Hepatic stellate cell (primary cell): Measurements from ENCODE around the gene MISP.

ENCODE experiments used
- DNase-seq: peaks from one replicate; pipeline ENCODE4 v3.0.0; 2011; ENCODE audit warnings: low spot score

Gene MISP

DNA sequence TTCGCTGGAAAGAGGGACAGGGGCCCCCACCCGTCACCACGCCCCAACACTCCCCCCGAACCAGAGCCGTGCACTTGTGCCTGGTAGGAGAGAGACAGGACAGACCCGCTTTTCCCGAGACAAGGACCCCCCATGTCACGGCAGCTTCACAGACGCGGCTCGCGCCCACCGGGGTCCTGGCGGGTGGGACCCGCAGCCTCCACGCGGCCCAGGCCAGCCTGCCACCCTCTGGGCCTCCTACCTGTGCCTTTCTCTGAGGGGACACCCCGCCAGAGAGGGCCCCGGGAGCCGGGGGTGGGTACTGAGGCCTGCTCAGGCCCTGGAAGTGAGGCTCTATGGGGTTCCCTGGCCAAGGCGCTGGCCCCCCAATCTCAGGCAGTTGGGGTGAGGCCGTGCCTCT lies 4.0 kb upstream of the MISP start:
- no peak for DNase-seq

DNA sequence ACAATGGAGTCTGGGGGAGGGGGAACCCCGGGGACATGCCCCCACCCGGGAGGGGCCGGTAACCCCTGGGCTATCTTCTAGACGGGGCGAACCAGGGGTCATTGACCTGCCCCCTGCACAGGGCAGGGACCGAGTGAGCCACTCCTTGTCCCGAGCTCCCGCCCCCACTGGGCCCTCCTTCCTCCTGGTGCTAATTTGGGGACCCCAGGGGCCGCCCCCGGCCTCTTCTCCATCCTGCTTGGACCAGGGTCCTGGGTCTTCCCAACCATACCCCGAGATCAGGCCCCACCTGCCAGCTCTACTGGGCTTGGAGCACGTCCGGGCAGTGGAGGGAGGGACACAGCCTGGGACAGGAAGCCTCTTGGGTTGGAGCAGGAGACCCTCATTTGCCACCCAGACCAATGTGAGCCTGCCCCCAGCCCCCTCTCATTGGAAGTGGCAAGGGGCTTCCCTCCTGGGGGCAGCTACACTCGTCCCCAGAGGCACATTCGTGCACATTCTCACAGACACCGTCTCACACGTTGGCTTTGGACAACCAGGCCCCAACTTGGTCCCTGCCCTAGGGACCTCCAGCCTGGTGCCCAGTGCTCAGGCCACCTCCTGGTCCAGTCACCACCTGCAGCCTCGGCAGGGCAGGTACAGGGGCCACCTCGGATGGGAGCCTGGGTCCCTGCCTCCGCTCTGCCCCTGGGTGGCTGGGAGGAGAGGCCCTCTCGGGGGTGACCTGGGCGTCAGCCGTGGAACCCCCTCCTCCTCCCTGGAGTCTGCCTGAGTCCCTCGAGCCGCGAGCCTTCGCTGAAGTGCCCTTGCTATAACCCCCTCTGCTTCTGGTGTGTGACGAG lies 3.3 kb upstream of the MISP start:
- DNase-seq: no peak

DNA sequence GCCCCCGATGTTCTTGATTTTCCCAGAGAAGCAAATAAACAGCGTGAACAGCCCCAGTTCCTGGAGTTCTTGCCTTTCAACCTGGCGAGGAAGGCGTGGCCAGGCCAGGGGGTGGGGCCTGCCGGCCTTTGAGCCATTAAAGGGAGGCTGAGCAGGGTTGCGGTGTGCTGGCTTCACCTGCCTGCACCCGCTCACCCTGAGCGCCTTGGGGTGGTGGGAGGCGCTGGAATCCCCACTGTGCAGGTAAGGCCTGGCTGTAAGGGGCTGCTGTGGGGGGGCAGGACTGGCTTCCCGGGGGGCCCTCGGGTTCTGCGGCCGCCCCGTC lies 2.7 kb upstream of the MISP start:
- DNase-seq: no peak

DNA sequence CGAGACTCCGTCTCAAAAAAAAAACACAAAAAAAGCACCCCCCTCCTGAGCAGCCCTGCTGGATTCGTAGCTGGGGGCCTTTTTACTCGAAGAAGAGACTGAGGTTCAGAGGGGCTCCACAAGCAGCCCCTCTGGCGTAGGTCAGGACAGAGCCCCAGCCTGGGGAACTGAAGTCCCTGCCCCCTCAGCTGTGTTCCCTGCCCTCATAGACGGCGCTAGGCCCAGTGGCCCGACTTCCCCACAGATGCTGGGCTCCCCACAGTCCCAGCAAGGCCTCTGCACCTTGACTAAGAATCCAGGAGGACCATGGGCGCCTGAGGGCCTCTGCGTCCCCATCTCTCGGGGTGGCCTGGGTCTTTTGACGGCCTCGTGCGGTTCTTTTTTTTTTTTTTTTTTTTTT lies 1.1 kb upstream of the MISP start:
- DNase-seq: no peak

DNA sequence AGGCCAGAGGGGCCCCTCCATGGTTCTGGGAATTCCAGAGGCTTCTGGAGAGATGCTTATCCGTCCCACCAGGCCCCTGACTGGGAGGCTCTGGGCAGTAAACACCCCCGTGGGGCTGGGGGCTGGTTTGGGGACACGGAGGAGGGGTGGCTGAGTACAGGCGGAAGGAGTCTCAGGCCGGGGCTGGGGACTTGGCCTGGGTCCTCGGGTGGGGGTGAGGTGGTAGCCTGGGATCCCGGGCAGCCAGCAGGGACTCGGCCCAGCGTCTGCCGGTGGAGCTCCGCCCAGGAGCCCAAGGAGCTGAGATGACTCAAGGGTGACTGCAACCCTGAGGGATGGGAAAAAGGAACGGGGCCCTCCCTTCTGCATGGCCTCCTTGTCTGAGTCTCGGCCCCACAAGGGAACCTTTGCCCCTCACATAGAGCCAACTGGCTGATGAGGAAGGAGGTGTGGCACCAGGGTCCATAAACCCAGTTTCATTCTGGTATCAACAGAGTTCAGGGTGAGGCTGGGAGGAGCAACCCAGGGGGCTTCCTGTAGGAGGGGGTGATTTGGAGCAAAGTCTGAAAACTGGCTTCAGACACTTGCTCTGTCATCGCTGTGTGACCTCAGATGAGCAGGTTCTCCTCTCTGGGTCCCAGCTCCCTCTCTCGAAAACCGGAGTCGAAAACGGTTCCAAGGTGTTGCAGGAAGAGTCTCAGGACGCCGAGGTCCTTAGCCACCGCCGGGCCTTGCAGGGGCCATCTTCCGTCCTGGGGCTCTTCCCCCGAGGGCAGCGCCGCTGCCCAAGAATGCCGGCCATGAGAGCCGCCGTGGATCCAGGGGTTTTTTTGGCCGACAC lies 809 bp downstream of the MISP start:
- DNase-seq: peak; percentile 99

DNA sequence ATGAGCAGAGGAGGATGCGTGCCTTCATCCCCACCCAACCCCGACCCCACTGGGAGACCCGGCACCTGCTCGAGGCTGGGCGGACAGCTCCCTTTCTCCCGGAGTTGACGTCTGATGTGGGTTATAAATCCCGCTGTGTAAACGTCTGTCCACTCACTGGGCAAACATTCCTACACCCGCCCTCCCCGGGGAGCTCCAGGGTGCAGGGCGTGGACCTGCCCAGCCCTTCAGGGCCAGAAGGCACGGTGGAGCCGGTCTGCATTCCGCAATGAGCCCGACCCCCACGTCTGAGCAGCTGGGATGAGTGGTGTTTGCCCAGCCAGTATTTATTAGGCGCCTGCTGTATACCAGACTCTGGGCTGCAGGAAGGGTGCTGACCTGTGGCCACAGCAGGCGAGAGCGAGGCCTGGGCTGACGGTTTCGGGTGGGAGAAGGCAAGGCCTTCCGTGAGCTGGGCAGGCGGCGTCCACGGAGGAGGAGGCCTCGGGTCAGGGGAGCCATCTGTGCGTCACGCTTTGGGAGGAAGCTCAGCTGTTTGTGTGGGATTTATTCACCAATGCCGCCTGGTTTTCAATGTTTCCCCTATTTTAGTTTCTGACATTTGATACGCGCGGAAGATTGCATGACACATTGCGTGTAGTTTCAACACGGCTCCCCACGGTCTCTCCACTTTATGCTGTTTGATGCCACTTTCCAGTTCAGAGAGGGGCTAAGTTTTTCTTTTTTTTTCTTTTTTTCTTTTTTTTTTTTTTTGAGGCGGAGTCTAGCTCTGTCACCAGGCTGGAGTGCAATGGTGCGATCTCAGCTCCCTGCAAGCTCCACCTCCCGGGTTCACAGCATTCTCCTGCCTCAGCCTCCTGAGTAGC lies 2.0 kb downstream of the MISP start:
- DNase-seq: peak; percentile 94

DNA sequence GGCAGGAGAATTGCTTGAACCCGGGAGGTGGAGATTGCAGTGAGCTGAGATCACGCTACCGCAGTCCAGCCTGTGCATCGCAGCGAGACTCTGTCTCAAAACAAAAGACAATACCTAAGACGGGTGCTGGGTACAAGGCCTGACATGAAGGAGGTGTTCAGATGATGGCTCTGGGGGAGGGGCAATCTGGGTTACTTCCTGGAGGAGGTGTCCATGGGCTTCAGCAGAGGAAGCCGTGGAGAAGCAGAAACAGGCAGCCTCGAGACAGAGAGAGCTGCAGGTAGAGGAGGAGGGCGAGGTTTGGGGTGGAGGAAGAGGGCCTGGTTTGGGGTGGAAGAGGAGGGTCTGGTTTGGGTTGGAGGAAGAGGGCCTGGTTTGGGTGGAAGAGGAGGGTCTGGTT lies 3.6 kb downstream of the MISP start:
- no peak for DNase-seq

DNA sequence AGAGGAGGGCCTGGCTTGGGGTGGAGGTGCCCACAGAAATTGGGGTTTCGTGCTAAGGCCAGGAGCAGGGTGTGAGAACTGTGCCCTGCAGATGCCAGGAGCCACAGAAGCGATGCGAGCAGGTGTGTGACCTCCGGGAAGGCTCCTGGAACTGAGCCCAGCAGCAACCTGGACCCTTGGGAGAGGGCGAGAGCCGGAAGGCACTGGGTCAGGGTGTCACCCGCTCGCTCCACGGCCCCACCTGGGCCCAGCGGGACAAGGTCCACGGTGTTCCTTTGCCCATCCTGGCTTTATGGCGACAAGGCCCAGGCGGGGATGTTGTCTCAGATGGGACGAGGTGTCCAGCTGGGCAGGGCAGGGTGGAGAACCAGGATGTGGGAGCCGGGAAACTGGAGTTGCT lies 4.2 kb downstream of the MISP start:
- DNase-seq: no peak

DNA sequence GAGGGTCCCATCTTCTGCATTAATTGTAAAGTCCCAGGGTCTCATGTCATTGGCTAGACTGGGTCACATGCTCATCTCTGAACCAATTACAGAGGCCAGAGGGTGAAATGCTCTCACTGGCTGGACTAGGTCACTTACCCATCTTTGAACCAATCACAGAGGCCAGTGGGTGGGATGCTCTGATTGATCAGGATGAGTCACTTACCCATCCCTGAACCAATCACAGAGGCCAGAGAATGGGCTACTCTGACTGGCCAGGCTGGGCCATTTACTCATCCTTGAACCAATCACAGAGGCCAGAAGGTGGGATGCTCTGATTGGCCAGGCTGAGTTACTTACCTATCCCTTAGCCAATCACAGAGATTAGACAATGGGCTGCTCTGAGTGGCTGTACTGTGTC lies 5.3 kb downstream of the MISP start:
- peak; percentile 74 for DNase-seq

DNA sequence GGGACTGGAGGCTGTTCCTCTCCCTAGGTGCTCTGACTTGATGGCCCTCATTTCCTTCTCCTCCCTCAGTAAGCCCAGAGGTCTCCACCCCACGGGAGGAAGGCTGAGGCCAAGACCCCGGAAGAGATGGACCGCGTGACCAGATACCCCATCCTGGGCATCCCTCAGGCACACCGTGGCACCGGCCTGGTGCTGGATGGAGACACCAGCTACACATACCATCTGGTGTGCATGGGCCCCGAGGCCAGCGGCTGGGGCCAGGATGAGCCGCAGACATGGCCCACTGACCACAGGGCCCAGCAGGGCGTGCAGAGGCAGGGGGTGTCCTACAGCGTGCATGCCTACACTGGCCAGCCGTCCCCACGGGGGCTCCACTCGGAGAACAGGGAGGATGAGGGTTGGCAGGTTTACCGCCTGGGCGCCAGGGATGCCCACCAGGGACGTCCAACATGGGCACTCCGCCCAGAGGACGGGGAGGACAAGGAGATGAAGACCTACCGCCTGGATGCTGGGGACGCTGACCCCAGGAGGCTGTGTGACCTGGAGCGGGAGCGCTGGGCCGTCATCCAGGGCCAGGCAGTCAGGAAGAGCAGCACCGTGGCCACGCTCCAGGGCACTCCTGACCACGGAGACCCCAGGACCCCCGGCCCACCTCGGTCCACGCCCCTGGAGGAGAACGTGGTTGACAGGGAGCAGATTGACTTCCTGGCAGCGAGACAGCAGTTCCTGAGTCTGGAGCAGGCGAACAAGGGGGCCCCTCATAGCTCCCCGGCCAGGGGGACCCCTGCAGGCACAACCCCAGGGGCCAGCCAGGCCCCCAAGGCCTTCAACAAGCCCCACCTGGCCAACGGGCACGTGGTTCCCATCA lies 6.1 kb downstream of the MISP start:
- DNase-seq: no peak

DNA sequence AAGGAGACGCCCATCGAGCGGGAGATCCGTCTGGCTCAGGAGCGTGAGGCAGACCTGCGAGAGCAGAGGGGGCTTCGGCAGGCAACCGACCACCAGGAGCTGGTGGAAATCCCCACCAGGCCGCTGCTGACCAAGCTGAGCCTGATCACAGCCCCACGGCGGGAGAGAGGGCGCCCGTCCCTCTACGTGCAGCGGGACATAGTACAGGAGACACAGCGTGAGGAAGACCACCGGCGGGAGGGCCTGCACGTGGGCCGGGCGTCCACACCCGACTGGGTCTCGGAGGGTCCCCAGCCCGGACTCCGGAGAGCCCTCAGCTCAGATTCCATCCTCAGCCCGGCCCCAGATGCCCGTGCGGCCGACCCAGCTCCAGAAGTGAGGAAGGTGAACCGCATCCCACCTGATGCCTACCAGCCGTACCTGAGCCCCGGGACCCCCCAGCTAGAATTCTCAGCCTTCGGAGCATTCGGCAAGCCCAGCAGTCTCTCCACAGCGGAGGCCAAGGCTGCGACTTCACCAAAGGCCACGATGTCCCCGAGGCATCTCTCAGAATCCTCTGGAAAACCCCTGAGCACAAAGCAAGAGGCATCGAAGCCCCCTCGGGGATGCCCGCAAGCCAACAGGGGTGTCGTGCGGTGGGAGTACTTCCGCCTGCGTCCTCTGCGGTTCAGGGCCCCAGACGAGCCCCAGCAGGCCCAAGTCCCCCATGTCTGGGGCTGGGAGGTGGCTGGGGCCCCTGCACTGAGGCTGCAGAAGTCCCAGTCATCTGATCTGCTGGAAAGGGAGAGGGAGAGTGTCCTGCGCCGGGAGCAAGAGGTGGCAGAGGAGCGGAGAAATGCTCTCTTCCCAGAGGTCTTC lies 7.1 kb downstream of the MISP start:
- DNase-seq: no peak

DNA sequence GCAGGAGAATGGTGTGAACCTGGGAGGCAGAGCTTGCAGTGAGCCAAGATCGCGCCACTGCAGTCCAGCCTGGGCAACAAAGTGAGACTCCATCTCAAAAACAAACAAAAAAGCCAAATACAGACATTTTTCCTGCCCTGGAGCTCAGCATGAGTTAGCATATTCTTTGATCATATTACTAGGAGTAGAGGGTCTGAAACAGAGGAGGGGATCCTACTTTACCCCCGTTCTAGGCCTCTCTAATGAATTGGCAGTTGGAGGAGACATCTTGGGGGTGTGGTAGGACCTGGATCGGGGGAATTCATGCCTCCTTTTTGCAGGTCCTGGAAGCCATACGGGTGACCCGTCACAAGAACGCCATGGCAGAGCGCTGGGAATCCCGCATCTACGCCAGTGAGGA lies 12.3 kb downstream of the MISP start:
- DNase-seq: no peak

DNA sequence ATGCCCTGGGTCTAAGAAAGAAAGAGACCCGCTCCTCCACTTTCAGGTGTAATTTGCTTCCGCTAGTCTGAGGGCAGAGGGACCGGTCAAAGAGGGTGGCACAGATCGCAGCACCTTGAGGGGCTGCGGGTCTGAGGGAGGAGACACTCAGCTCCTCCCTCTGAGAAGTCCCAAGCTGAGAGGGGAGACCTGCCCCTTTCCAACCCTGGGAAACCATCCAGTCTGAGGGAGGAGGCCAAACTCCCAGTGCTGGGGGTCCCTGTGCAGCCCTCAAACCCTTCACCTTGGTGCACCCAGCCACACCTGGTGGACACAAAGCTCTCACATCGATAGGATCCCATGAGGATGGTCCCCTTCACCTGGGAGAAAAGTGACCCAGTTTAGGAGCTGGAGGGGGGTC lies 13.0 kb downstream of the MISP start:
- no peak for DNase-seq

DNA sequence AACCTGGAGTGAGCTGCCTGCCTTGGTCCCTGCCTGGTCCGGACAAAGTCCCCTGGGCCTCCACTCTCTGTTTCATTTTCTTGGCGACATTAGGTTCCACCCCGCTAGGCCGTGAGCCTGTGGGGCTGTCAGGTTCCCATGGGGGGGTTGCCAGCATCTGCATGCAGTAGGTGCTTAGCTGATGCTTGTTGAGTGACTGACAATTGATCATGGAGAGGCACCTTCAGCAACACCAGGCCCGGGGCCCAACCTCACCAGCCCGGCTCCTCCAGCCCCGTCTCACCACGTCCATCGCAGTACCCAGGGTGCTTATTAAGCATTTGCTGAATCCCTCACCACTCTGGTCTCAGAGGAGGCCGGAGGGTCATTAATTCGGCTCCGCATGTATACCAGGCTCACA lies 13.4 kb downstream of the MISP start:
- DNase-seq: no peak

DNA sequence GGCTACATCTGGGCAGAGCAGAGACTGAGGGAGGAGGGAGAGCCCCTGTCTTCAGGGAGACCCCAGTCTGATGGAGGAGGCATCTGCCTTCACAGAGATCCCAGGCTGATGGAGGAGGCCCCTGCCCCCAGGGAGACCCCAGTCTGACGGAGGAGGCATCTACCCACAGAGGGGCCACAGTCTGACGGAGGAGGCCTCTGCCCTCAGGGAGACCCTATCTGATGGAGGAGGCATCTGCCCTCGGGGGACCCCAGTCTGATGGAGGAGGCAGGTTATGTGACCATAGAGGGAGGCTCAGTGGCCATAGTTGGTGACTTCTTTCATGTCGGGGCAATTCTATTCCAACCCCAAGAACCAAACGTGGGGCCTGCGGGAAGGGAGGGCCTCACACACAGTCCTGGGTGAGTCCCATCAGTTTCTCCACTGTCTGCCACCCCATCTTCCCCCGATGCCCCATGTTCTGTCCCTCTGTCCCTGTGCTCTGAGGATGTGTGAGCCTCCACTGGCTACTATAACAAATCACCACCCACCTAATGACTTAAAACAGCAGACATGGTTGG lies 14.3 kb downstream of the MISP start:
- DNase-seq: no peak

DNA sequence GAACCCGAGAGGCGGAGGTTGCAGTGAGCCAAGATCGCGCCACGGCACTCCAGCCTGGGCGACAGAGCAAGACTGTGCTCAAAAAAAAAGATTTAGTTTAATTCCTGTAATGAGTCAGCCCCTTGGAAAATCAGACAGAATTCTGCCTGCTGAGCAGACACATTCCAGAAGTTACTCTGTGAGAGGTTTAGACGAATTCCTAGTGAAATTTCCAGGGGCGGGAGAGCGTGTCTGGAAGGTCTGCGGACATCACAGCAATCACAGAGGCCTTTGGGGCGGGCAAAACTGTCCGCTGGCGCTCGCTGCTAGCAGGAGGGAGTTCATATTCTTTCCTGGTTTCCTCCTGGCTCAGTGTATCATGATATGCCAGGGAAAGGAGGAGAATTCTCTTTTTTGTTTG lies 17.5 kb downstream of the MISP start:
- DNase-seq: peak; percentile 89

DNA sequence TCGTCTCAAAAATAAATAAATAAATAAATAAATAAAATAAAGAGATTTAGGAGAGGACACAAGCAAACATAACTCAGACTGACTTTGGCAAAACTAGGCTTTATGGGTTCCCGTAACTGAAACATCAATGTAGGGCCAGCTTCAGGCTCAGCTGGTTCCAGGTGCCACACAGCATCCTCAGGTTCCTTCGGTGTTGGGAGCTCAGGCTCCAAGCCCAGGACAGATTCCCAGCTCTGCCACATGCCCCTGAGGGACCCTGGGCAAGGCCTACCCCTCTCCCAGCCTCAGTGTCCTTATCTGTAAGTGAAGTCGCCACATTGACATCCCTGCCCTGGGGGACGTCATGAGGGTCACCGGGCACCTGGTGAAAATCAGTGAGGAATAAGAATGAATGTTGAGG lies 18.7 kb downstream of the MISP start:
- no peak for DNase-seq

DNA sequence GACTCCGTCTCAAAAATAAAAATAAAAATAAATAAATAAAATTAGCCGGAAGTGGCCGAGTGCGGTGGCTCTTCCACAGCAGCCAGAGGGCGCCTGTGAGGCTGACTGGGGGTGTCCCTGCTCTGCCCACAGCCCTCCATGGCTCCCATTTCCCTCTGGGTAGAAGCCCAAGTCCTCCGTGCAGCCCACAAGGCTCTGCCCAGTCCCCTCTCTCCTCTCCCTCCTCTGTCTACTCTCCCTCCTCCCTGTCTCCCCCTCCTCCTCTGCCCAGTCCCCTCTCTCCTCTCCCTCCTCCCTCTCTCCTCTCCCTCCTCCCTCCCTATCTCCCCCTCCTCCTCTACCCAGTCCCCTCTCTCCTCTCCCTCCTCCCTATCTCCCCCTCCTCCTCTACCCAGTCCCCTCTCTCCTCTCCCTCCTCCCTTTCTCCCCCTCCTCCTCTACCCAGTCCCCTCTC lies 20.4 kb downstream of the MISP start:
- peak; percentile 69 for DNase-seq

DNA sequence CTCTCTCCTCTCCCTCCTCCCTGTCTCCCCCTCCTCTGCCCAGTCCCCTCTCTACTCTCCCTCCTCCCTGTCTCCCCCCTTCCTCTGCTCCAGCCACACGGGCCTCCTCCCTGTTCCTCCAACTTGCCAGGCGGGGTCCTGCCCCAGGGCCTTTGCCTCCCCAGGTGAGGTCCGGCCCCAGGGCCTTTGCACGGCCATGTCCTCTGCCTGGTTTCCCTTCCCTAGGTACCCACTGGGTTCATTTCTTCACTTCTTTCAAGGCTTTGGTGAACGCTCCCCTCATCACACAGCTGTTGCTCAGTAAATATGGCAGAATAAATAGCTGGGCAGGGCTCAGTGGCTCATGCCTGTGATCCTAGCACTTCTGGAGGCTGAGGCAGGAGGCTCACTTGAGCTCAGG lies 21.2 kb downstream of the MISP start:
- DNase-seq: no peak

DNA sequence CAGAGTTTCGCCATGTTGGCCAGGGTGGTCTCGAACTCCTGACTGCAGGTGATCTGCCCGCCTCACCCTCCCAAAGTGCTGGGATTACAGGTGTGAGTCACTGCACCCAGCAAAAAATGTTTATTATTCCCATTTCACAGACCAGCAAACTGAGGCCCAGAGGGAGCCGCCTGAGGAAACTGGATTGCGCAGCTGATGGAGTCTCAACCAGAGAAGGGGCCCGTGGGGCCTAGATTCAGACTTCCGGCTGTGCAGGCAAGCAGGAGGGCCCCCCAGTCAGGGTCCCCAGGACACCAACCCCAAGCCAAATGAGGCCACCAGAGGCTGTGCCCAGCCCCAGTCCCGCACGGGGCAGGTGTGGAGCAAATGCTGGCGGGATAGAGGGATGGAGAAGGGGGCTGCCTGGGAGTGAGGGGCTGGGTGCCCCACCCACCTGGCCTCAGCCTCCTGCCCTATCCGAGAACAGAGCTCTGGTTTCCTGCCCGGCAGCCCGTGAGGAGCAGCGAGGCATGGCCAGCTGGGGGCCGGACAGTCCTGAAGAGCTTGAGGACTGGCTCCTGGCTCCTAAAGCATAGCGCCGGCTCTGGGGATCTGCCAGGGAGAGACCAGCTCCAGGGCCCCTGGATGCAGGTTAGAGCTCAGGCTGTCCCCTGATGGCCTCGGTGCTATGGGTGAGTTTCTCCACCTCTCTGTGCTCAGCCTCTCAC lies 22.0 kb downstream of the MISP start:
- DNase-seq: no peak
